Heart right ventricle (tissue), 16 donors: Measurements from ENCODE around the gene CLASRP. TPM values are rescaled to one million over a fixed set of nuclear protein-coding genes. Genes with fewer than 3 reads are reported as not detected.
A peak's percentile ranks its signal among the peaks of the same experiment; 100 is the strongest.

Experiments used
- ATAC-seq, 8 donors: fragments of 200-7000 bp; cut with Tn5 transposase; one replicate each; pipeline ENCODE4 v1.9.1; 2020; ENCODE audit warnings: mild to moderate bottlenecking in 8 of 8, moderate library complexity in 8 of 8, moderate number of reproducible peaks in 1 of 8
- DNase-seq, 2 donors: peaks; one replicate each; pipeline ENCODE4 v3.0.0-alpha.2; 2020
- H3K27ac ChIP-seq, 10 donors: fragments of 200-600 bp; sonication (generic) in 2 of 10; one replicate each; pipeline versions ENCODE4 v1.5.0 to v1.8.0; 2020 to 2022; ENCODE audit warnings: mild to moderate bottlenecking in 3 of 10
- H3K27me3 ChIP-seq, 7 donors: fragments of 200-600 bp; one replicate each; pipeline ENCODE4 v1.8.0; 2021 to 2022; ENCODE audit warnings: mild to moderate bottlenecking in 2 of 7
- H3K36me3 ChIP-seq, 9 donors: fragments of 200-600 bp; sonication (generic) in 1 of 9; one replicate each; pipeline versions ENCODE4 v1.5.0 to v1.8.0; 2020 to 2022; ENCODE audit warnings: mild to moderate bottlenecking in 2 of 9
- H3K4me1 ChIP-seq, 9 donors: fragments of 200-600 bp; sonication (generic) in 1 of 9; one replicate each; pipeline versions ENCODE4 v1.5.0 to v1.8.0; 2020 to 2022; ENCODE audit warnings: mild to moderate bottlenecking in 4 of 9
- H3K4me3 ChIP-seq, 10 donors: fragments of 200-600 bp; sonication (generic) in 2 of 10; one replicate each; pipeline versions ENCODE4 v1.5.0 to v1.8.0; 2020 to 2022; ENCODE audit warnings: mild to moderate bottlenecking in 7 of 10, moderate library complexity in 2 of 10
- H3K9me3 ChIP-seq, 11 donors: fragments of 200-600 bp in 10 of 11; sonication (generic) in 2 of 11; one replicate each; pipeline versions ENCODE4 v1.5.0 to v1.8.0; 2013 to 2022; ENCODE audit warnings: mild to moderate bottlenecking in 2 of 11, control low read depth in 1 of 11, moderate library complexity in 1 of 11
- WGBS, 2 donors: extraction: QIAGEN DNeasy Blood & Tissue Kit; methylation state at CpG; one replicate each; pipeline ENCODE4 v1.1.7; 2013; ENCODE audit warnings: inconsistent platforms in 1 of 2; 5-methylcytosine and 5-hydroxymethylcytosine counted together
- intact Hi-C, 10 donors: fragments of 100-400 bp; cut with DNase I; formaldehyde crosslinking; loops; one replicate each; pipeline versions ENCODE4 v1.11.1 to v1.14.2; 2022
- polyA plus RNA-seq, 2 donors: library from polyadenylated mRNA; stranded (reverse); fragments of 200-250 nt; gene quantifications; one replicate each; pipeline ENCODE4 v1.2.3, GENCODE V29; 2013
- total RNA-seq, 10 donors: library from RNA; stranded (reverse); fragmentation: NEBNext Ultra II Directional in 3 of 10; extraction: Animal tissue kit (Norgen Biotek cat#: 25700) in 3 of 10; gene quantifications; one replicate each; pipeline versions ENCODE4 v1.2.1 to v1.2.4, GENCODE V29; 2021 to 2023
- TF ChIP-seq, protein P1 (sequence below), 9 donors: fragments of 200-600 bp; sonication (generic) in 2 of 9; IDR thresholded peaks; one replicate each; pipeline versions ENCODE4 v1.5.0 to v1.8.0; 2021 to 2022; ENCODE audit warnings: antibody characterized with exemption in 9 of 9, mild to moderate bottlenecking in 5 of 9, moderate library complexity in 1 of 9
- donor health status: Arrhythmogenic right ventricular cardiomyopathy.
- donor health status: ischemic (EF 13 %, LVEDD 7.1; RV severe dilation, severe dysfunction).
- donor health status: healthy with polysubstance abuse.
- donor health status: DM: no; HTN: yes; CAD: no.
- donor health status: DM: no; HTN: no; CAD: no.
- donor health status: ischemic (EF 25% LVEDD 6.9; RV normal size, moderate dysfunction).
- donor health status: ischemic (EF 25% LVEDD 5.7; RV mildly dilated, moderate dysfunction).
- donor health status: healthy.
- donor health status: DM: yes; HTN: yes; CAD: no.
- donor health status: Ischemic cardiomyopathy.
- donor health status: ischemic (EF 35%, LVEDD 5.7; RV mildly dilated, moderate dysfunction).
- donor health status: nonischemic (EF 11% LVEDD 7.7; RV severe dilation, severe dysfunction).
- donor health status: DM: yes; HTN: yes; CAD: no.
- donor health status: PGD.
- donor health status: ischemic (EF 29% LVEDD 5.4; RV normal size, mild dysfunction).
- donor health status: nonischemic (EF 23%, LVEDD 6.1; RV moderate dilation, normal function).

Gene CLASRP
- total and polyA plus RNA-seq, 12 donors, result 24.0 to 142 (median 30.0) TPM

DNA sequence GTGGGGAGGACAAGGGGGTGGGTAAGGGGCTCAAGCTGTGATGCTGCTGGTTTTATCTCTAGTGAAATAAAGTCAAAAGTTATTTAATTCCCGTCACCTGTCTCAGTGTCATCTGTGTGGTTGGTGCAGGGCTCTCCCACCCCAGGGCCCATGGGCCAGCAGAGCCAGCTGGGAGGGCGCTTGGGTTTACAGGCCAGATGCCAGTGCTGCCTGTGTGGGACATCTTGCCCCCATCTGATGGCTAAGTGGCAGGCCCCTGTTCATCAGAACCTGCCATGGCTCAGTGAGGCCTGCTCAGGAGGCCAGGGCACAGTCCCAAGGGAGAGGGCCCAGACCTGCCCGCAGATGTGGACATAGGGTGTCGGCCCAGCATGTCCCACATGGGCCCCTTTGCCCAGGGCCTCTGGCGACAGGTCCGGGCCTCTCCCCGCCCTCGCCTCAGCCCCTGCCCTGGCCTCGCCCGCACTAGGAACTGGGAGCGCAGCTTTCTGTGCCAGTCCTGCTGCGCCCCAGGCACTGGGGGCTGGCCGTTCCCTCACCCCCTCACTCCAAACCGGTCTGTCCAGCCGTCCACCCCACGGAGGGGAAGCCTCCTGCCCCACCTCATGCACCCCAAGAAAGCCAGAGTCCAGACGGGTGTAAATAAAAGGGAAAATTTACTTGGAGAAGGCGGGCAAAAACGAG is 32.2 kb downstream of the CLASRP start:
- WGBS, 2 donors, result 92 to 93% methylated on average over 19 of the region's 19 CpGs

DNA sequence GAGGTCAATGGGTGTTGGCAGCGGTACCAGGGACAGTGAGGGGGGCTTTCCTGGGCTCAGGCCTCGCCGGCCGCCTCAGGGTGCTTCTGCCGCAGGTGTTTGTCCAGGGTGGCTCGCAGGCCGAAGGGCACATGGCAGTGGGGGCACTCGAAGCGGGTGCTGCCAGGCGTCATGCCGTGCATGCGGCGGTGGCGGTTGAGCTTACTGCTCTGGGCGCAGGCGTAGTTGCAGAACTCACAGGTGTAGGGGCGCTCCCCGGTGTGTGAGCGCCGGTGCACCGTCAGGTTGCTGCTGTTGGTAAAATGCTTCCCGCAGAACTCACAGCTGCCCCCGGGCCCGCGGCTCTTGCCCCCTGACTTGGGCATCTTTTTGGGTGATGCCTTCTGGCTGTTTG is 32.7 kb downstream of the CLASRP start:
- no peak for DNase-seq
- intact Hi-C loops, result no loop called here
- Histone ChIP-seq H3K27me3 (no peaks in the 10 kb centered on the region), H3K4me1 (peaks cover 0 to 16% (median 9%) of the 10 kb centered on the region in 9 donors), H3K27ac (no peak overlapping the region), H3K4me3 (no peak overlapping the region), H3K36me3 (peaks cover 0 to 62% (median 42%) of the 10 kb centered on the region in 9 donors), H3K9me3 (no peaks in the 10 kb centered on the region)
- no peak for ATAC-seq
- TF ChIP-seq, protein P1, sequence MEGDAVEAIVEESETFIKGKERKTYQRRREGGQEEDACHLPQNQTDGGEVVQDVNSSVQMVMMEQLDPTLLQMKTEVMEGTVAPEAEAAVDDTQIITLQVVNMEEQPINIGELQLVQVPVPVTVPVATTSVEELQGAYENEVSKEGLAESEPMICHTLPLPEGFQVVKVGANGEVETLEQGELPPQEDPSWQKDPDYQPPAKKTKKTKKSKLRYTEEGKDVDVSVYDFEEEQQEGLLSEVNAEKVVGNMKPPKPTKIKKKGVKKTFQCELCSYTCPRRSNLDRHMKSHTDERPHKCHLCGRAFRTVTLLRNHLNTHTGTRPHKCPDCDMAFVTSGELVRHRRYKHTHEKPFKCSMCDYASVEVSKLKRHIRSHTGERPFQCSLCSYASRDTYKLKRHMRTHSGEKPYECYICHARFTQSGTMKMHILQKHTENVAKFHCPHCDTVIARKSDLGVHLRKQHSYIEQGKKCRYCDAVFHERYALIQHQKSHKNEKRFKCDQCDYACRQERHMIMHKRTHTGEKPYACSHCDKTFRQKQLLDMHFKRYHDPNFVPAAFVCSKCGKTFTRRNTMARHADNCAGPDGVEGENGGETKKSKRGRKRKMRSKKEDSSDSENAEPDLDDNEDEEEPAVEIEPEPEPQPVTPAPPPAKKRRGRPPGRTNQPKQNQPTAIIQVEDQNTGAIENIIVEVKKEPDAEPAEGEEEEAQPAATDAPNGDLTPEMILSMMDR (IDR thresholded peaks at IDR 0.05), result no peak
- 94 to 96% methylated on average over 23 to 25 of the region's 25 CpGs for WGBS, 2 donors

More for the DNA sequence above, 32.2 kb downstream of the CLASRP start:
- H3K4me3 ChIP-seq, result no peak overlapping the region
- no peaks in the 10 kb centered on the region for H3K9me3 ChIP-seq
- peaks cover 0 to 68% (median 42%) of the 10 kb centered on the region in 9 donors for H3K36me3 ChIP-seq
- intact Hi-C loops, result no loop called here
- TF ChIP-seq, protein P1 (IDR thresholded peaks at IDR 0.05), result no peak
- H3K4me1 ChIP-seq, result peaks cover 0 to 13% (median 5%) of the 10 kb centered on the region in 9 donors
- no peak for ATAC-seq
- H3K27me3 ChIP-seq, result no peaks in the 10 kb centered on the region
- H3K27ac ChIP-seq, result no peak overlapping the region
- DNase-seq, result no peak

DNA sequence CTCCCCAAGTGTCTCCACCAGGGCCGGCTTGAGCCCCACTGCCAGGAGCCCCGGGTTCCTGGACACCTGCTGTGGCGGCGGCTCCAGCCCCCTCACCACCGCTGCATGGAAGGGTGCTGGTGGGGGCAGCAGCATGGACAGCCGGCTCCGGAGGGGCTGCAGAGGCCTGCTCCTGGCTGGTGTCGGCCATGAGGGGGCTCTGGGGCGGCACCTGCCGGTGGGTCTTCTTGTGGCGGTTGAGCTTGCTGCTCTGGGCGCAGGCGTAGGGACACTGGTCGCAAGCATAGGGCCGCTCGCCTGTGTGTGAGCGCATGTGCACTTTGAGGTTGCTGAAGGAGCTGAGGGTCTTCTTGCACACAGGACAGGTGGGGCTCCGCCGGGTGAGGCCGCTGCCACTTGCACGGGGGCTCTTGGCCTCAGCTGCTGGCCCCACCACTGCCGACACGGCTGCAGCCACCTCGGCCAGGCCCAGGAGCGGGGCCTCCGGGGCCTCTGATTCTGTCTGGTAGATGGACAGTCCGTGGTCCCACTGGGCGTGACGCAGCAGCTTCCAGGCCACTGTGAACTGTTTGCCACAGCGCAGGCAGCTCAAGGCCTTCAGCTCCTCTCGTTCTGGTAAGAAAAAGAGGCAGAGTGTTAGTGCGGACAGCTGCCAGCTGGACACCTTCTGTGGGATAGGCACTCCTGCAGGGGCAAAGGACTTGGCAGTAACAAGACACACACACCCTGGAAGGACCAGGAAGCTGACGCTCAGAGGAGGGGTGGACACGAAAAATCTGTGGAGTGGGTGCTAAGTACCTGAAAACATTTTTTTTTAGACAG is 33.3 kb downstream of the CLASRP start:
- H3K27me3 ChIP-seq, result no peaks in the 10 kb centered on the region
- DNase-seq, result no peak
- 87 to 88% methylated on average over 34 of the region's 34 CpGs for WGBS, 2 donors
- intact Hi-C loops, result no loop called here
- no peak overlapping the region for H3K4me3 ChIP-seq
- H3K4me1 ChIP-seq, result peaks cover 0 to 23% (median 13%) of the 10 kb centered on the region in 9 donors
- peaks cover 0 to 56% (median 37%) of the 10 kb centered on the region in 9 donors for H3K36me3 ChIP-seq
- no peaks in the 10 kb centered on the region for H3K9me3 ChIP-seq
- H3K27ac ChIP-seq, result no peak overlapping the region
- ATAC-seq, result no peak
- TF ChIP-seq, protein P1 (IDR thresholded peaks at IDR 0.05), result no peak

DNA sequence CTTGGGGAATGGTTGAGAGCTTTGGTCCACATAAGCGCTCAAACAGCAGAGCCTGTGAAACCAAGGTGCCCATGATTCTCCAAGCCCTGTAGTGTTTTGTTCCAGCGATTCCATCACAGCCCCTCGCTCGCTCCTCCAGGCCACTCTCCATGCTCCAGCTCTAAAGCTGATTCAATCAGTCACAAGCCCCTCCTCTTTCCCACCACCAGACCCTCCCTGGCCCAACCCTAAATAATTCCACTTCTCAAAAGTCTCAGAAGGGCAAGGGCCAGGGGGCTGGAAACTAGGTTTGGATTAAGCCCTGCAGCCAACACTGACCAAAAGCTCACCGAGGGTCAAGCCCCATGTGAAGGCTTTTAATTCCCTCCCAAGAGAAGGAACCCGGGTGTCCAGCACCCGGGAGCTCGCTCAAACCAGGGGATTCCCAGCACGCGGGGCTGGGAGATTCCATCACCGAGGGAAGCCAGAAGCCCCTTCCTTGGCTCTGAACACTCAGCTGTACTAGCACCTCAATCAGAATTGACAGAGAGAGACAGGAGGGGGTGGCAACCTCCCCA is 36.0 kb downstream of the CLASRP start:
- no peaks in the 10 kb centered on the region for H3K27me3 ChIP-seq
- no peaks in the 10 kb centered on the region for H3K9me3 ChIP-seq
- intact Hi-C loops, result no loop called here
- TF ChIP-seq, protein P1 (IDR thresholded peaks at IDR 0.05), result no peak
- no peak for DNase-seq
- H3K36me3 ChIP-seq, result peaks cover 0 to 29% (median 14%) of the 10 kb centered on the region in 9 donors
- 66 to 73% methylated on average over 11 of the region's 11 CpGs for WGBS, 2 donors
- H3K27ac ChIP-seq, result peak overlapping the region in 4 of 10 donors; percentile 28 to 88 (median 42)
- no peak for ATAC-seq
- peaks cover 5 to 40% (median 20%) of the 10 kb centered on the region in 9 donors for H3K4me1 ChIP-seq
- peak overlapping the region in 4 of 10 donors; percentile 53 to 71 (median 56) for H3K4me3 ChIP-seq
